K562 (cell line): ENCODE data around the gene XKR3. TPM values are rescaled to one million over a fixed set of nuclear protein-coding genes. Genes with fewer than 3 reads are reported as not detected.

ENCODE experiments used
- ATAC-seq: fragments of 200-7000 bp; cut with Tn5 transposase; 3 replicates; pipeline ENCODE4 v1.9.1; 2020; ENCODE audit warnings: moderate library complexity
- BruUV-seq: library from RNA; stranded (reverse); fragments of 400-500 nt; replicated peaks from 2 replicates; lab custom pipeline; 2021; lab: Mats Ljungman, UMichigan
- CTCF ChIA-PET: fragments of 300-600 bp; formaldehyde crosslinking; extraction: SDS; loops from one replicate; lab custom pipeline; 2021; ENCODE audit warnings: low intra/inter-chr PET ratio; lab: Yijun Ruan, JAX
- POLR2A ChIA-PET: fragments of 300-600, 350-650 bp; sonication (Branson Sonifier 250); formaldehyde crosslinking; extraction: SDS; loops from one replicate; lab custom pipeline; 2021; ENCODE audit warnings: antibody characterized with exemption, inconsistent platforms; lab: Yijun Ruan, JAX
- DNase-seq, 4 experiments: peaks; one replicate each; pipeline versions ENCODE4 v3.0.0 to v3.0.0-alpha.2; 2011 to 2018; ENCODE audit warnings: low spot score in 3 of 4, mixed read lengths in 3 of 4; ENCODE audit errors: extremely low read depth in 1 of 4
- FAIRE-seq: peaks from 2 replicates; lab custom pipeline; 2011; peaks lifted over from hg19 to GRCh38; lab: Jason Lieb, UNC
- H2AFZ ChIP-seq: 2 replicates; pipeline ENCODE4 v1.6.0; 2011; ENCODE audit warnings: low read depth, low read length, control low read depth, inconsistent platforms
- H3K27ac ChIP-seq: fragments of 200-600 bp; 3 replicates; pipeline ENCODE4 v1.8.0; 2011; ENCODE audit warnings: low read depth, mild to moderate bottlenecking, control low read depth, inconsistent platforms, low read length, moderate library complexity, mixed read lengths; ENCODE audit errors: extremely low read depth
- H3K27me3 ChIP-seq, 2 experiments: fragments of 300-600 bp in 1 of 2; 2 replicates in 1 of 2; 3 replicates in 1 of 2; pipeline versions ENCODE4 v1.6.0 to v1.8.0; 2011; ENCODE audit warnings: inconsistent platforms in 2 of 2, low read length in 2 of 2, mild to moderate bottlenecking in 1 of 2, mixed read lengths in 1 of 2, moderate library complexity in 1 of 2; ENCODE audit not compliant: control insufficient read depth in 2 of 2, insufficient read depth in 2 of 2
- H3K36me3 ChIP-seq: fragments of 300-600 bp; 3 replicates; pipeline ENCODE4 v1.8.0; 2011; ENCODE audit warnings: mild to moderate bottlenecking, low read length, inconsistent platforms; ENCODE audit not compliant: control insufficient read depth, insufficient read depth
- H3K4me1 ChIP-seq, 2 experiments: fragments of 200-600 bp in 1 of 2; replicated peaks in 1 of 2; 2 replicates in 1 of 2; 3 replicates in 1 of 2; pipeline versions ENCODE4 v1.5.1 to v1.8.0; 2011; ENCODE audit warnings: inconsistent platforms in 2 of 2, low read length in 2 of 2, mild to moderate bottlenecking in 1 of 2, mixed read lengths in 1 of 2, moderate library complexity in 1 of 2; ENCODE audit not compliant: control insufficient read depth in 2 of 2, insufficient read depth in 2 of 2
- H3K4me2 ChIP-seq: 2 replicates; pipeline ENCODE4 v1.6.1; 2011; ENCODE audit warnings: low read length, control low read depth, inconsistent platforms, mixed read lengths; ENCODE audit not compliant: insufficient read depth
- H3K4me3 ChIP-seq: fragments of 200-600 bp; sonication (generic), shearing (Covaris generic); 2 replicates; pipeline ENCODE4 v1.5.1; 2016; ENCODE audit warnings: control low read depth, inconsistent platforms
- H3K79me2 ChIP-seq: fragments of 200-600 bp; 3 replicates; pipeline ENCODE4 v1.8.0; 2011; ENCODE audit warnings: low read length, inconsistent platforms; ENCODE audit not compliant: control insufficient read depth, insufficient read depth
- H3K9ac ChIP-seq, 2 experiments: 2 replicates each; pipeline versions ENCODE4 v1.6.0 to v1.6.1; 2011; ENCODE audit warnings: low read depth in 2 of 2, low read length in 2 of 2, control low read depth in 1 of 2, inconsistent platforms in 1 of 2, mild to moderate bottlenecking in 1 of 2, mixed read lengths in 1 of 2; ENCODE audit not compliant: insufficient read depth in 1 of 2
- H3K9me1 ChIP-seq: one replicate; pipeline ENCODE4 v1.6.0; 2011; ENCODE audit warnings: inconsistent platforms, mild to moderate bottlenecking, low read length, moderate library complexity; ENCODE audit not compliant: control insufficient read depth, insufficient read depth
- H3K9me3 ChIP-seq: replicated peaks from 2 replicates; pipeline ENCODE4 v1.5.1; 2011; ENCODE audit warnings: low read depth, low read length, inconsistent platforms; ENCODE audit not compliant: control insufficient read depth, insufficient read depth
- H4K20me1 ChIP-seq: replicated peaks from 2 replicates; pipeline ENCODE4 v1.6.1; 2011; ENCODE audit warnings: low read length, inconsistent platforms, mixed read lengths; ENCODE audit not compliant: control insufficient read depth, insufficient read depth
- C11orf30 ChIP-seq: fragments of 450-650 bp; IDR thresholded peaks from 2 replicates; pipeline ENCODE4 v1.6.1; 2016; ENCODE audit warnings: low read depth, mild to moderate bottlenecking
- FOXJ2 ChIP-seq: fragments of 200-800 bp; sonication (Bioruptor generic); IDR thresholded peaks from 2 replicates; pipeline ENCODE4 v1.6.1; 2016; ENCODE audit warnings: missing genetic modification characterization, missing compliant biosample characterization
- HMGN3 ChIP-seq: IDR thresholded peaks from 2 replicates; pipeline ENCODE4 v1.6.1; 2011; ENCODE audit warnings: borderline replicate concordance, low read depth, mild to moderate bottlenecking, mixed read lengths, low read length; ENCODE audit not compliant: insufficient read length; ENCODE audit errors: extremely low read depth
- LARP7 ChIP-seq: fragments of 450-650 bp; IDR thresholded peaks from 2 replicates; pipeline ENCODE4 v1.6.1; 2016
- NONO ChIP-seq, 2 experiments: fragments of 200-400 bp in 1 of 2; fragments of 450-650 bp in 1 of 2; formaldehyde crosslinking in 1 of 2; IDR thresholded peaks; 2 replicates each; pipeline ENCODE4 v1.6.1; 2017; ENCODE audit warnings: low read depth in 2 of 2, mild to moderate bottlenecking in 2 of 2, moderate library complexity in 2 of 2, low read length in 1 of 2
- POLR2H ChIP-seq: IDR thresholded peaks from 2 replicates; pipeline ENCODE4 v1.6.1; 2016; ENCODE audit warnings: missing genetic modification characterization, low read depth, mild to moderate bottlenecking, control low read depth, missing compliant biosample characterization, moderate library complexity
- ZNF316 ChIP-seq: fragments of 450-650 bp; IDR thresholded peaks from 2 replicates; pipeline ENCODE4 v1.6.1; 2016
- WGBS: fragments of 100-300 bp; shearing (Covaris generic); methylation state at CpG from one replicate; pipeline ENCODE4 v1.1.6; 2016; ENCODE audit warnings: low coverage, mixed read lengths; ENCODE audit not compliant: insufficient coverage; ENCODE audit errors: missing lambda C conversion rate; 5-methylcytosine and 5-hydroxymethylcytosine counted together
- in situ Hi-C: fragments of 300-500 bp; cut with MboI; formaldehyde crosslinking; loops from 4 replicates; pipeline ENCODE4 v1.15.0; 2018; ENCODE audit warnings: inconsistent platforms, mixed read lengths
- intact Hi-C: fragments of 100-400 bp; cut with micrococcal nuclease; formaldehyde crosslinking; loops from 2 replicates; pipeline ENCODE4 v1.14.2; 2022
- polyA plus RNA-seq, 8 experiments: library from polyadenylated mRNA; depleted of rRNA in 4 of 8; stranded (reverse) in 5 of 8; unstranded in 3 of 8; fragments of >200 nt; fragmentation: Nextera tagmentation in 2 of 8; fragmentation: Illumina TruSeq in 1 of 8; extraction: Ambion mirVana in 2 of 8; extraction: Trizol in 1 of 8; gene quantifications; 2 replicates each; pipeline versions ENCODE4 v1.2.1 to v1.2.3, GENCODE V29; 2011 to 2014; ENCODE audit warnings: inconsistent platforms in 1 of 8, missing spikeins in 1 of 8
- total RNA-seq, 7 experiments: library from RNA; depleted of rRNA in 6 of 7; stranded (reverse); fragments of >200 nt in 6 of 7; fragmentation: Illumina TruSeq in 2 of 7; extraction: Trizol in 2 of 7; gene quantifications; 2 replicates each; pipeline versions ENCODE4 v1.2.1 to v1.2.3, GENCODE V29; 2011 to 2021; ENCODE audit warnings: low replicate concordance in 1 of 7

XKR3 gene
- total and polyA plus RNA-seq, 9 of the 15 experiments (the other 6 are each of a cell fraction or from before 2014, with no cell fraction given), result 3.5 to 11.5 (median 7.1) TPM

DNA sequence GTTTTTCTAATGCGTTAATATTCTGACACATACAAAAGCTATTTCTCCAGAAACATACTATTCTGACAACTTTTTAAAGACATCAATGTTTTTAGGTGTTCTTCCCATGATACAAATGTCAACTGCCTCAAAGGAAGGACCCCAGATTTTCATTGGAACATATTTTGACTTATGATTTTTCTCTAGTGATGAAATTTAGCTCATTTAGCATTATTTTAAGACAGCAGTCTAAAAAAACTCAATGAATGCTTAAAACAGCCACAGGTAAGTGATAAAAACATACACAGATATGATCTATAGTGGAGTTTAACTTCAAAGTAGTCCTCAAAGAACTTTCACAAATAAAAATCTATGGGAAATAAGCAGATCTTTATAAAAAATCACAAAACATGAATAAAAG, 24.9 kb downstream of the XKR3 start:
- WGBS, result 55% methylated on average over 1 of the region's 1 CpG
- H3K9ac ChIP-seq, result no peak overlapping the region
- H4K20me1 ChIP-seq, result no peaks in the 10 kb centered on the region
- ChIA-PET POLR2A (no interaction called here), CTCF (no interaction called here)
- H3K9me1 ChIP-seq, result no peaks in the 10 kb centered on the region
- TF ChIP-seq POLR2H (tag), result peak; percentile 57; the same call in 1 of the 2 replicates
- no peak for TF ChIP-seq FOXJ2 (tag)
- peak; percentile 47; the same call in 1 of the 2 replicates for TF ChIP-seq C11orf30
- no peak for TF ChIP-seq LARP7
- peak; percentile 51; the same call in 1 of the 2 replicates for TF ChIP-seq ZNF316
- TF ChIP-seq NONO (IDR thresholded peaks at IDR 0.05; ENCODE audit: low read depth in 2 of 2, low read length in 1 of 2), result 0 out of 4 replicates have a peak, but pooled peaks of 1 of the 2 experiments have one; percentile 19
- TF ChIP-seq HMGN3, result no peak
- H3K4me1 ChIP-seq, result no peaks in the 10 kb centered on the region
- BruUV-seq, result no TSS peak
- no peak for FAIRE-seq
- H3K27ac ChIP-seq, result no peak overlapping the region
- H3K9me3 ChIP-seq, result no peaks in the 10 kb centered on the region
- no peak overlapping the region for H2AFZ ChIP-seq
- 0 out of 3 replicates have a peak, but pooled peaks cover 2% of the 10 kb centered on the region for H3K79me2 ChIP-seq
- intact Hi-C loops, result no loop called here
- no peaks in the 10 kb centered on the region for H3K27me3 ChIP-seq
- no peak overlapping the region for H3K4me3 ChIP-seq
- DNase-seq, result no peak
- no peak for ATAC-seq
- H3K36me3 ChIP-seq, result peaks cover 23% of the 10 kb centered on the region; the same call in 2 of the 3 replicates
- no peak overlapping the region for H3K4me2 ChIP-seq
- in situ Hi-C loops, result no loop called here
